ENCODE data around the gene GPC5.

GPC5 gene

GRCh38 chr13:92590503-92590908, 1192.1 kb downstream of the GPC5 start:
- Histone ChIP-seq H3K36me3 (ENCODE audit: insufficient read depth, low read length) (no peaks in the 10 kb centered on the region), H3K9ac (ENCODE audit: low read depth, low read length) (no peak overlapping the region), H3K4me1 (ENCODE audit: insufficient read depth, low read length) (no peaks in the 10 kb centered on the region), H3K9me3 (ENCODE audit: control insufficient read depth, insufficient read depth, low read length) (no peaks in the 10 kb centered on the region)

- Histone ChIP-seq H3K9me3 (ENCODE audit: control insufficient read depth, insufficient read depth, low read length) (no peaks in the 10 kb centered on the region), H3K36me3 (ENCODE audit: insufficient read depth, low read length) (no peaks in the 10 kb centered on the region), H3K4me1 (ENCODE audit: insufficient read depth, low read length) (no peaks in the 10 kb centered on the region), H3K9ac (ENCODE audit: low read depth, low read length) (no peak overlapping the region)
Measured at GRCh38 chr13:92591117-92591516, 1192.7 kb downstream of the GPC5 start.

GRCh38 chr13:92592757-92593156, 1194.3 kb downstream of the GPC5 start:
- no peaks in the 10 kb centered on the region for H3K36me3 ChIP-seq (ENCODE audit: insufficient read depth, low read length)
- H3K9ac ChIP-seq (ENCODE audit: low read depth, low read length) = no peak overlapping the region
- H3K4me1 ChIP-seq (ENCODE audit: insufficient read depth, low read length) = no peaks in the 10 kb centered on the region
- no peaks in the 10 kb centered on the region for H3K9me3 ChIP-seq (ENCODE audit: control insufficient read depth, insufficient read depth, low read length)

GRCh38 chr13:92602560-92602959, 1204.1 kb downstream of the GPC5 start:
- Histone ChIP-seq H3K36me3 (ENCODE audit: insufficient read depth, low read length) (no peaks in the 10 kb centered on the region), H3K4me1 (ENCODE audit: insufficient read depth, low read length) (no peaks in the 10 kb centered on the region), H3K9me3 (ENCODE audit: control insufficient read depth, insufficient read depth, low read length) (no peaks in the 10 kb centered on the region), H3K9ac (ENCODE audit: low read depth, low read length) (no peak overlapping the region)

GRCh38 chr13:92609376-92609775, 1211.0 kb downstream of the GPC5 start:
- no peaks in the 10 kb centered on the region for H3K36me3 ChIP-seq (ENCODE audit: insufficient read depth, low read length)
- H3K9ac ChIP-seq (ENCODE audit: low read depth, low read length) = no peak overlapping the region
- H3K9me3 ChIP-seq (ENCODE audit: control insufficient read depth, insufficient read depth, low read length) = no peaks in the 10 kb centered on the region
- H3K4me1 ChIP-seq (ENCODE audit: insufficient read depth, low read length) = no peaks in the 10 kb centered on the region

- Histone ChIP-seq H3K9me3 (ENCODE audit: control insufficient read depth, insufficient read depth, low read length) (no peaks in the 10 kb centered on the region), H3K9ac (ENCODE audit: low read depth, low read length) (no peak overlapping the region), H3K36me3 (ENCODE audit: insufficient read depth, low read length) (no peaks in the 10 kb centered on the region), H3K4me1 (ENCODE audit: insufficient read depth, low read length) (no peaks in the 10 kb centered on the region)
Measured at GRCh38 chr13:92612892-92613291, 1214.5 kb downstream of the GPC5 start.

- Histone ChIP-seq H3K36me3 (ENCODE audit: insufficient read depth, low read length) (no peaks in the 10 kb centered on the region), H3K9me3 (ENCODE audit: control insufficient read depth, insufficient read depth, low read length) (no peaks in the 10 kb centered on the region), H3K9ac (ENCODE audit: low read depth, low read length) (no peak overlapping the region), H3K4me1 (ENCODE audit: insufficient read depth, low read length) (no peaks in the 10 kb centered on the region)
Measured at GRCh38 chr13:92613921-92614320, 1215.5 kb downstream of the GPC5 start.

GRCh38 chr13:92621985-92622384, 1223.6 kb downstream of the GPC5 start:
- Histone ChIP-seq H3K4me1 (ENCODE audit: insufficient read depth, low read length) (no peaks in the 10 kb centered on the region), H3K36me3 (ENCODE audit: insufficient read depth, low read length) (no peaks in the 10 kb centered on the region), H3K9me3 (ENCODE audit: control insufficient read depth, insufficient read depth, low read length) (no peaks in the 10 kb centered on the region), H3K9ac (ENCODE audit: low read depth, low read length) (no peak overlapping the region)

GRCh38 chr13:92622905-92623304, 1224.5 kb downstream of the GPC5 start:
- Histone ChIP-seq H3K9me3 (ENCODE audit: control insufficient read depth, insufficient read depth, low read length) (no peaks in the 10 kb centered on the region), H3K4me1 (ENCODE audit: insufficient read depth, low read length) (no peaks in the 10 kb centered on the region), H3K9ac (ENCODE audit: low read depth, low read length) (no peak overlapping the region), H3K36me3 (ENCODE audit: insufficient read depth, low read length) (no peaks in the 10 kb centered on the region)

- Histone ChIP-seq H3K9me3 (ENCODE audit: control insufficient read depth, insufficient read depth, low read length) (no peaks in the 10 kb centered on the region), H3K36me3 (ENCODE audit: insufficient read depth, low read length) (no peaks in the 10 kb centered on the region), H3K9ac (ENCODE audit: low read depth, low read length) (no peak overlapping the region), H3K4me1 (ENCODE audit: insufficient read depth, low read length) (no peaks in the 10 kb centered on the region)
Measured at GRCh38 chr13:92626274-92626673, 1227.9 kb downstream of the GPC5 start.

GRCh38 chr13:92640936-92641335, 1242.5 kb downstream of the GPC5 start:
- H3K36me3 ChIP-seq (ENCODE audit: insufficient read depth, low read length) = no peaks in the 10 kb centered on the region
- H3K9me3 ChIP-seq (ENCODE audit: control insufficient read depth, insufficient read depth, low read length) = no peaks in the 10 kb centered on the region

GRCh38 chr13:92649140-92649813, 1250.9 kb downstream of the GPC5 start:
- Histone ChIP-seq H3K36me3 (ENCODE audit: insufficient read depth, low read length) (no peaks in the 10 kb centered on the region), H3K9ac (ENCODE audit: low read depth, low read length) (no peak overlapping the region), H3K4me1 (ENCODE audit: insufficient read depth, low read length) (no peaks in the 10 kb centered on the region)

More at GRCh38 chr13:92640936-92641335, 1242.5 kb downstream of the GPC5 start:
- no peaks in the 10 kb centered on the region for H3K4me1 ChIP-seq (ENCODE audit: insufficient read depth, low read length)
- H3K9ac ChIP-seq (ENCODE audit: low read depth, low read length) = no peak overlapping the region

GRCh38 chr13:92656103-92656502, 1257.7 kb downstream of the GPC5 start:
- Histone ChIP-seq H3K9ac (ENCODE audit: low read depth, low read length) (no peak overlapping the region), H3K36me3 (ENCODE audit: insufficient read depth, low read length) (no peaks in the 10 kb centered on the region), H3K4me1 (ENCODE audit: insufficient read depth, low read length) (no peaks in the 10 kb centered on the region), H3K9me3 (ENCODE audit: control insufficient read depth, insufficient read depth, low read length) (no peaks in the 10 kb centered on the region)

More at GRCh38 chr13:92649140-92649813, 1250.9 kb downstream of the GPC5 start:
- H3K9me3 ChIP-seq (ENCODE audit: control insufficient read depth, insufficient read depth, low read length) = no peaks in the 10 kb centered on the region

GRCh38 chr13:92656648-92657047, 1258.2 kb downstream of the GPC5 start:
- Histone ChIP-seq H3K36me3 (ENCODE audit: insufficient read depth, low read length) (no peaks in the 10 kb centered on the region), H3K9me3 (ENCODE audit: control insufficient read depth, insufficient read depth, low read length) (no peaks in the 10 kb centered on the region), H3K4me1 (ENCODE audit: insufficient read depth, low read length) (no peaks in the 10 kb centered on the region), H3K9ac (ENCODE audit: low read depth, low read length) (no peak overlapping the region)

GRCh38 chr13:92657565-92657964, 1259.1 kb downstream of the GPC5 start:
- Histone ChIP-seq H3K9ac (ENCODE audit: low read depth, low read length) (no peak overlapping the region), H3K4me1 (ENCODE audit: insufficient read depth, low read length) (no peaks in the 10 kb centered on the region), H3K9me3 (ENCODE audit: control insufficient read depth, insufficient read depth, low read length) (no peaks in the 10 kb centered on the region), H3K36me3 (ENCODE audit: insufficient read depth, low read length) (no peaks in the 10 kb centered on the region)
